Measurements from ENCODE around the gene MLC1.

Gene MLC1

GRCh38 chr22:50057278-50058060 is 27.8 kb downstream of the MLC1 start:
- DNase-seq: no peak

GRCh38 chr22:50056214-50056972 is 28.8 kb downstream of the MLC1 start:
- DNase-seq: no peak

DNA sequence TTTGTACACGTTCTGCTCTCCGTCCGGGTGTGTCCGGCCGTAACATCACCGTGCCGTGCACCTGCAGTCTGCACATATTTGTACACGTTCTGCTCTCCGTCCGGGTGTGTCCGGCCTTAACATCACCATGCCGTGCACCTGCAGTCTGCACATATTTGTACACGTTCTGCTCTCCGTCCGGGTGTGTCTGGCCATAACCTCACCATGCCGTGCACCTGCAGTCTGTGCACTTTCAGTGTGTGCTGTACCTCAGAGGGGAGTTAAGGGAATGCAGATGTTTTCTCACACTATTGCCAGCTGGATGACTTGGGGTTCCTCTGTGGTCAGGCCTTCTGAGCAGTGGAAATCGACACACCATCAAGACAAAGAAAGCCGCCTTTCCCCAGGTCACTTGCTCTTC is 31.4 kb downstream of the MLC1 start:
- DNase-seq: no peak

GRCh38 chr22:50051930-50052329 is 33.3 kb downstream of the MLC1 start:
- DNase-seq: no peak

GRCh38 chr22:50049299-50050195 is 35.7 kb downstream of the MLC1 start:
- no peak for DNase-seq

DNA sequence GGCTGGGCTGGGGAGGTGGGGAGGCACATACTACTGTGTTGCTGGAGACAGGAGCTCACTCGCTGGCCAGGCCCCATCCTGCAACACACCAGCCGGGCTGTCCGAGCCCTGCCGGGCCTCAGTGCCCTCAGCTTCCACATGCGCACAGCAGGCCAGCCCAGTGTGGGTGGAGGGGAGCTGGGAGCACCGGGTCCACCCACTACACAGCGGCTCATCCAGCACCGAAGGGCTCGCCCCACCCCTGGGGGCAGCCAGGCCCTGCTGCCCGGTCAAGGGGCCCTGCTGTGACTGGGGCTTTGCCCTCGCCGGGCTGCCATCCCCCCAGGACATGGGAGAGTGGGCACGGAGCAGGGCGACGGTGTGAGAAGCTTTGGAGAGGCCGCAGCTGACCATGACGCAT is 36.4 kb downstream of the MLC1 start:
- DNase-seq: no peak

DNA sequence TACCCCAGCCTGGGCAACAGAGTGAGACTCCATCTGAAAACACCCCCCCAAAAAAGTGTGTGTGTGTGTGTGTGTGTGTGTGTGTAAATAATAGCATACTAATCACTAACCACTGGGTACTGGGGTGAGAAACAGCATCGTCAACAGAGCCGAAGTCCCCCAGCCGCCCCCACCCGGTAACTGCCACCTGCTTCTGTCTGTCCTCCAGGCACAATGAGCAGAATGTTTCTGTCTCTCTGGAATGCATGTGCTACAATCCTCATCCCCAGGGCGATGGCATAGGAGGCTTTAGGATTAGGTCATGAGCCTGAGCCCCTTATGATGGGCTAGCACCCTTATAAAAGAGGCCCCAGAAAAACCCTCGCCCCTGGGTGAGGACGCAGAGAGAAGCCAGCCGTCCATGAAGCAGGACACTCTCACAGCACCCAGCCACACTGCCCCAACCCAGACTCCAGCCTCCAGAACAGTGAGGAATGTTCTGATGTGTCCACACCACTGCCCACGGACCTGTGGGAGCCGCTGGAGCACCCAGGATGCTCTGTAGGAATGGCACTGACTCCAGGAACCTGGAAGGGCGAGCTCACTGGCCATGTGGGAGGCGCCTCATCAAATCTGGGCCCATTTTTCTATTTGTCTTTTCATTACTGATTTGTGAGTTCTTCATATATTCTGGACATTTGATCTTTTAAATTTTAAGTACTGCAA is 37.0 kb downstream of the MLC1 start:
- DNase-seq: no peak

DNA sequence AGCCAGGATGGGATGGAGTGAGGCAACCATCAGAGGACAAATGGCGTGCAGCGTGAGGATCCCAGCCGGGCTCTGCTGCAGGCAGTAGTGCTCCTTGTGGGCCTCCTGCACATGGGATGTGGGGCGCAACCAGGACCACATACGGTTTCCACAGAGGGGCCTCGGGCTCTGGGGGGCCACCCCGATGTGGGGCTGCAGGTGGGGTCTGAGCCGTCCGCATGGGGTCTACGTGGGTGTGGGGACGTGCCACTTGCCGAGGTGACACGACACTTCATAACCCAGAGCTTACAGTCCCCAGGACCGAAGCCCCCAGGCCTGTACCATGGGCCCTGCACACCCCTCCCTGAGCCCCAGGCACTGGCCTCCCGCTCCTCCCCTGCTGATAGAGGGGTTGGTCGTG is 37.9 kb downstream of the MLC1 start:
- no peak for DNase-seq

DNA sequence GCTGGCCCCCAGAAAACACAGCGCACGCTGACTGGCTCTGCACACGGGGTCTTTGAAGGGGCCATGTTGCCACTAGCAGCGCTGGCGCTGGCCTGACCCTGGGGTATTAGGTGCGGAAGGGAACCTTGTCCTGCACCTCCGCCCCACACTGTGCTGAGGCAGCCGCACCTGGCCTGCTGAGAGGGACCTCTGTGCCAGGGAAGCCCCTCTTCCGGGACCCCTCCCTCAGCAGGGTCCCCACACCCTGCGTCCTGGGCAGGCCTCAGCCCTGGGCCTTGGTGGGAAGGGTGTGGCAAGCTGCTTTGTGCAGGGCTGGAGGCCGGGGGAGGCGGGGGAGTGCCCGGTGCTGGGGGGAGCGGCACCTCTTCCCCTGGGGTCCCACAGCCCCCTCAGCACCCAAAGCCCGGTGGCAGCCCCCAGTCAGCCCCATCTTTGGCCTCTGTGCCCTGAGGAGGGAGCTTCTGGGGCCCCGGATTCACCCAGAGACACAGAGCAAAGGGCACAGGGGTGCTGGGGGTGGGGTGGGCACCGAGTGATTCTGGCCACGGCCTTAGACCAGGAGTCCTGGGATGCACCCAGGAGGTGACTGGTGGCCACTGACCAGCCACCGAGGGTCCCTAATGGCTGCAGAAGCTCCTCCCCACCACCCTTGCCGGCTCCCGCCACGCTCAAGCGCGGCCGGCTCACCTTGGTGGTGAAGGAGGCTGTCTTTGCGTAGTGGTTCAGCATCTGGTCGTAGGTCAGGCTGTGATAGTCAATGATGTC is 38.6 kb downstream of the MLC1 start:
- no peak for DNase-seq

GRCh38 chr22:50046019-50046415 is 39.2 kb downstream of the MLC1 start:
- DNase-seq: no peak

DNA sequence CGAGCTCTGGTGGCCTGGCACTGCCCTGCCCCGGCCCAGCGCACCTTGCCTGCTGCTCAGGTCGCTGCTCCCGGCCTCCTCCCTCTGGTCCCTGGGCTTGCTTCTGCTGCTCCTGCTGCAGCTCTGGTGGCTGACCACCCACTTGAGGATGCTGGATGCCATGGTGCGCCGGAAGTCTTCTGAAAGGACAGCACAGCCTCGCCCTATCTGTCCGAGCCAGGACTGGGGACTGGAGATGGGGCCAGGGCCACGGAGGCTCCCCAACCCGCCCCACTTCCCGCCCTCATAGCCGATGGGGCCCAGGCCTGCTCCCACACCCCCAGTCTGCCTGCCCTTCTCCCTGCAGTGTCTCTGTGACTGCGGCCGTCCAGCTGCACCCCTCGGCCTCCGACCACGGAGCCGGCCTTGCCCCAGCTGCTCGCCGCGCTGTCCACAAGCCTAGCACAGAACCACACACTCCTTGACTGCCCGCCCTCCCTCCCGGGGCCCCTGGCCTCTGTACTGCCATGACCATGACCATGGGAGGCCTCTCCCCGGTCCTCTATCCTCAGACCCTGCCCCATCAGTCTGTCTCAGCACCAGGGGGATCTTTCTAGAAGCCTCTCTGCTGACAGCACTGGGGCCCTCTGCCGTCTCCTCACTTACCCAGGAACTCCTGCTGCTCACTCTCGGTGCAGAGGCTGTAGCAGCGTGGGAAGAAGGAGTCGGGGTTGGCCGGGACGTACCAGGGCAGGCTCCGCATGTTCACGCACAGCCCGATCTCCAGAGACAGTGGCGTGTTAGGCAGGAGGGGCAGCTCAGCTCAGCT is 39.8 kb downstream of the MLC1 start:
- DNase-seq: no peak

GRCh38 chr22:50044485-50045118 is 40.6 kb downstream of the MLC1 start:
- DNase-seq: no peak

DNA sequence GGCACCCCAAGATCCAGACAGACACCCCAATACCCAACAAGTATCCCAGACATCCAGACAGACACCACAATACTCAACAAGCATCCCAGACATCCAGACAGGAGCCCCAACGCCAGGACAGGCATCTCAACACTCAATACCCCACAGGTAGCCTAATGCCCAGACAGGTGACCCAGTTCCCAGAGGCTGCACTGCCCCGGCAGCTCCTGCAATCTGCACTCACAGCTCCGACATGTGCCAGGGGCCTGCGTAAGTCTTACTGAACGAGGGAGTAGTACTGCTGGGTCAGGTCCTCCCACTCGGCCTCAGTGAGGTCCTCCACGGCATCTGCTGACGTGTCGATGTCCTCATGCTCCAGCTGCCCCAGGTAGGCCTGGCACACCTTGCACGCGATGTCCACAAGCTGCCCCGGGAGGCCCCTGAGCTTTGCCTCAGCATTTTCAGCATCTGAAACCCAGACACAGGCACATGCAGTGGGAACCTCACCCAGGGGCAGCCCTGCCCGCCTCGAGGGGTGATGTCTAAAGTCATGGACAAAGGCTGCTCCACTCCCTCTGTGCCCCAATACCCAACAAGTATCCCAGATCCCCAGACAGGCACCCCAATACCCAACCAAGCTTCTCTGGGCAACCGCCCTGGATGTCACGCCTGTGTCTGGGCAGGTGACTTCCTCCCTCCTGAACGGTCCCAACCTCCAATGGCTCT is 43.7 kb downstream of the MLC1 start:
- no peak for DNase-seq

GRCh38 chr22:50040717-50041116 is 44.5 kb downstream of the MLC1 start:
- no peak for DNase-seq

GRCh38 chr22:50039669-50040443 is 45.4 kb downstream of the MLC1 start:
- no peak for DNase-seq

DNA sequence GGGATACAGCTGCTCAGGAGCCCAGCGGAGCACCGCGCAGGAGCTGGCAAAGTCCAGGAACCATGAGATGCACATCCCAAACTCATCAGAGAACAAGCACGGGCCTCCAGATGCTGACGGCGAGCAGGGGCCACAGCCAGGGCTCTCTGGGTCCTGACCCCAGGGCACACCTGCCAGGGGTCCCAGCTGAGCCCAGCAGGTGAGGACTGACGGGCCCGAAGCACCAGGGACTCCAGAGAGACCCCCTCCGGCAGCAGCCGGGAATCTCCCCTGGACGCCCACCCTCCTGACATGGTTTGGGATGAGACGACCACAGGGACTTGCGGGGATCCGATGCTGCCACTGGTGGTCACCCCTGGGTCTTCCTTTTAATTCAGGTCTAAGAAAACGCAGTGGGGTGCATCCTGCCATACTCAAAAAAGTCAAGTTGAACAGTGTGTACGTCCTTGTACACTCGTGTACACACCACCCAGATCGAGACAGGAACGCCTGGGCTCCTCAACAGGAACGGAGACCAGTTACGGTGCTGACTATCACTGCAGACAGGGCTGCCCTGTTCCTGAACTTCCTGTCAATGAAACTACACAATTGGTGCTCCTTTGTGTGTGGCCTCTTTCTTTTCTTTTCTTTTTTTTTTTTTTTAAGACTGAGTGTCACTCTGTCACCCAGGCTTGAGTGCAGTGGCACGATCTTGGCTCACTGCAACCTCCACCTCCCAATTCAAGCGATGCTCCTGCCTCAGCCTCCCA is 49.1 kb downstream of the MLC1 start:
- no peak for DNase-seq

- DNase-seq: no peak
These were observed 49.9 kb downstream of the MLC1 start for GRCh38 chr22:50035131-50035881.
